Psoas muscle (tissue), 8 donors: Measurements from ENCODE around the gene TSHZ2. TPM values are rescaled to one million over a fixed set of nuclear protein-coding genes. Genes with fewer than 3 reads are reported as not detected.

ENCODE experiments used
- ATAC-seq, 4 donors: fragments of 200-7000 bp; cut with Tn5 transposase; one replicate each; pipeline ENCODE4 v1.9.1; 2020; ENCODE audit warnings: moderate library complexity in 3 of 4, mild to moderate bottlenecking in 2 of 4
- DNase-seq, 2 donors: peaks; one replicate each; pipeline ENCODE4 v3.0.0-alpha.2; 2020
- H3K27ac ChIP-seq: fragments of 200-600 bp; one replicate; pipeline ENCODE4 v1.8.0; 2022
- H3K27me3 ChIP-seq, 3 donors: fragments of 200-600 bp in 1 of 3; one replicate each; pipeline versions ENCODE4 v1.6.1 to v1.8.0; 2013 to 2022; ENCODE audit warnings: low read length in 2 of 3, mild to moderate bottlenecking in 2 of 3, moderate library complexity in 1 of 3; ENCODE audit not compliant: insufficient read depth in 3 of 3
- H3K36me3 ChIP-seq, 2 donors: fragments of 200-600 bp in 1 of 2; one replicate each; pipeline versions ENCODE4 v1.6.1 to v1.8.0; 2013 to 2022; ENCODE audit warnings: low read depth in 1 of 2, mild to moderate bottlenecking in 1 of 2, moderate library complexity in 1 of 2; ENCODE audit not compliant: insufficient read depth in 1 of 2
- H3K4me1 ChIP-seq: fragments of 200-600 bp; one replicate; pipeline ENCODE4 v1.8.0; 2022
- H3K4me3 ChIP-seq: fragments of 200-600 bp; one replicate; pipeline ENCODE4 v1.8.0; 2022; ENCODE audit warnings: mild to moderate bottlenecking
- H3K9me3 ChIP-seq: fragments of 200-600 bp; one replicate; pipeline ENCODE4 v1.8.0; 2022
- WGBS, 3 donors: extraction: QIAGEN DNeasy Blood & Tissue Kit; methylation state at CpG; one replicate each; pipeline versions ENCODE4 v1.1.6 to v1.1.7; 2013; 5-methylcytosine and 5-hydroxymethylcytosine counted together
- intact Hi-C, 2 donors: fragments of 100-400 bp; cut with DNase I; formaldehyde crosslinking; loops; one replicate each; pipeline versions ENCODE4 v1.11.0 to v1.14.2; 2022
- polyA plus RNA-seq, 3 donors: library from polyadenylated mRNA; stranded (reverse); fragments of 200-250 nt; gene quantifications; one replicate each; pipeline ENCODE4 v1.2.3, GENCODE V29; 2013
- total RNA-seq, 4 donors: library from RNA; stranded (reverse); fragmentation: NEBNext Ultra II Directional in 2 of 4; extraction: Animal tissue kit (Norgen Biotek cat#: 25700) in 2 of 4; gene quantifications; one replicate each; pipeline versions ENCODE4 v1.2.1 to v1.2.4, GENCODE V29; 2021 to 2023
- TF ChIP-seq, protein P1 (sequence below): fragments of 200-600 bp; IDR thresholded peaks from one replicate; pipeline ENCODE4 v1.8.0; 2022; ENCODE audit warnings: antibody characterized with exemption
- donor health status: healthy with polysubstance abuse.
- donor health status: DM: no; HTN: no; CAD: no; lungs with moderate emphysema.
- donor health status: Bipolar disorder and iron deficiency.
- donor health status: healthy.
- donor health status: DM: yes; HTN: yes; CAD: no.
- donor health status: DM: no; HTN: no; CAD: no.
- donor health status: DM: no; HTN: no; CAD: no.
- donor health status: DM: yes; HTN: yes; CAD: no.

TSHZ2 gene
- total and polyA plus RNA-seq, 7 donors: 0.39 to 7.5 (median 1.9) TPM

DNA sequence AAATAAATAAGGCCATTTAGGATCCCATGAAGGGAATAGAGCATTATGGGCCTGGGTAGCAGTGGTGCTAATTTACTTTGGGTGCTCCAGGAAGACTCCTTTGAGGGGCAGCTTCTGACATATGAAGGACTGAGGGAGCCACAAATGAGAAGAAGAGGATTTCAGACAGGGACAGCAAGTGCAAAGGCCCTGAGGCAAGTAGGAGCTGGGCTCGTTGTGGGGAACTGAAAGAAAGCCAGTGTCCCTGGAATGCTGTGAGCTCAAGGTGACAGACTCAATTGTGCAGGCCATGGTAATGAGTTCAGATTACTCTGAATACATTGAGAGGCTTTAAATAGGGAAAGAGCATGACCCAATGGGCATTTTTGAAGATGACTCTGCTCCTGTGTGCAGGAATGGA is 307.6 kb downstream of the TSHZ2 start:
- TF ChIP-seq, protein P1, sequence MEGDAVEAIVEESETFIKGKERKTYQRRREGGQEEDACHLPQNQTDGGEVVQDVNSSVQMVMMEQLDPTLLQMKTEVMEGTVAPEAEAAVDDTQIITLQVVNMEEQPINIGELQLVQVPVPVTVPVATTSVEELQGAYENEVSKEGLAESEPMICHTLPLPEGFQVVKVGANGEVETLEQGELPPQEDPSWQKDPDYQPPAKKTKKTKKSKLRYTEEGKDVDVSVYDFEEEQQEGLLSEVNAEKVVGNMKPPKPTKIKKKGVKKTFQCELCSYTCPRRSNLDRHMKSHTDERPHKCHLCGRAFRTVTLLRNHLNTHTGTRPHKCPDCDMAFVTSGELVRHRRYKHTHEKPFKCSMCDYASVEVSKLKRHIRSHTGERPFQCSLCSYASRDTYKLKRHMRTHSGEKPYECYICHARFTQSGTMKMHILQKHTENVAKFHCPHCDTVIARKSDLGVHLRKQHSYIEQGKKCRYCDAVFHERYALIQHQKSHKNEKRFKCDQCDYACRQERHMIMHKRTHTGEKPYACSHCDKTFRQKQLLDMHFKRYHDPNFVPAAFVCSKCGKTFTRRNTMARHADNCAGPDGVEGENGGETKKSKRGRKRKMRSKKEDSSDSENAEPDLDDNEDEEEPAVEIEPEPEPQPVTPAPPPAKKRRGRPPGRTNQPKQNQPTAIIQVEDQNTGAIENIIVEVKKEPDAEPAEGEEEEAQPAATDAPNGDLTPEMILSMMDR: no peak
- no peak for ATAC-seq
- H3K9me3 ChIP-seq: no peaks in the 10 kb centered on the region
- peaks cover 0 to 2% (median 0%) of the 10 kb centered on the region in 3 donors for H3K27me3 ChIP-seq
- no peak overlapping the region for H3K4me3 ChIP-seq
- intact Hi-C loops: no loop called here
- no peak for DNase-seq
- no peak overlapping the region for H3K27ac ChIP-seq
- H3K36me3 ChIP-seq: no peaks in the 10 kb centered on the region
- H3K4me1 ChIP-seq: no peaks in the 10 kb centered on the region
- 86 to 90% (median 87%) methylated on average over 1 of the region's 1 CpG for WGBS, 3 donors

DNA sequence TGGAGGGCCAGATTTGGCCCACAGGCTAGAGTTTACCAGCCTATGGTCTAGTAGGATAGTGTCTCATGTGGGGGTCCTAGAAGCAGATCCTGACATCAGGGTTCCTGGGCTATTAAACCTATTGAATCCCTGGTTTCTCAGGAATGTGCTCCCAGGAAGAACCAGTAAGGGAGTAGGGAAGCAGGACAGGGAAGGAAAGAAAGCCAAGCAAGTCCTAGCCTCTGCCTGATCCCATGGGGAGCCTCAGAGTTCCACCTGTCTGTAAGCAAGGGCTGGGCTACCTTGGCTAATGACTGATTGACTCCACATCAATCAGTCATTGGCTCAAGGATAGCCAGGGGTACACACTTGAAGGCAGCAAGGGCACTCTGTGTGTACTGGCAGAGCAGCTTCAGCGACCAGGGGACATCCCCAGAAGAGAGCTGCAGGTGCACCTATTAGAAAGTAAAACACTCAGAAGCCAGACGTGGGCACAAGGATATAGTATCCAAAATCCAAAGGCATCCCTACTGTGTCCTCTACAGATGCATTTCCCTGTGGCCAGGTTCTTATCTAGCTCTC is 309.5 kb downstream of the TSHZ2 start:
- Histone ChIP-seq H3K27ac (no peak overlapping the region), H3K9me3 (no peaks in the 10 kb centered on the region), H3K27me3 (peaks cover 0 to 2% (median 0%) of the 10 kb centered on the region in 3 donors), H3K36me3 (no peaks in the 10 kb centered on the region), H3K4me1 (no peaks in the 10 kb centered on the region), H3K4me3 (no peak overlapping the region)
- TF ChIP-seq, protein P1: no peak
- ATAC-seq: no peak
- DNase-seq: no peak
- 80 to 93% (median 91%) methylated on average over 2 of the region's 2 CpGs for WGBS, 3 donors
- intact Hi-C loops: no loop called here

DNA sequence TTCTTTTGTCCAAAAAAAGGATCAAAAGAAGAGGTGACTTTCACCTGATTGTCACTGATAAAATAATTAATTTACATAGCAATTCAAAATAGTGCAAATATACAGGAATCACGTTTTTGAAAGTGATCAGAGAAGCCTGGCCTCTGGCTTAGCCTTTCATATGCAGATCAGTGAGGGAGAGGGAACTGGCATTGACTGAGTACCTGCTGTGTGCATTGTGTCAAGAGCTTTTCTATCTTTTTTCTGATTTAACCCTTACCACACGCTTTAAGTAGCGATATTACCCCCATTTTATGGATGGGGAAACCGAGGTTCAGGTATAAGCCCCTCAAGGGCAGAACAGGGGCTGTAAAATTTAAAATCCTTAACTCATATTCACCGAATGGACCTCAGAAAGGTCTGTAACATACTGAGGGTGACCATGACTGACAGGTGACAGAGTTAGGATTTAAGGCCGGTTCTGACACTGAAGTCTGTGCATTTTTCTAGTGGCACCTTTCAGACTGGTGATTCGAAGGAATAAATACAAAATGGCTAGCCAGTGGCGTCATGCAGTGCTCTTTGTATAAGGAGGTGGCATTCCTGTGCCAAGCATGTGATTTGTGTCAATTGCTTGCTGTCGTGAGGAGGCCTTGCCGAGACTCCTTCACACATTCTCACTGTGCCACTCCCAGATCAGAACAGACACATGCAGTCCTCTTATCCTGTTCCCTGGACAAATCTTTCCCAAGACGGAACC is 310.2 kb downstream of the TSHZ2 start:
- H3K4me1 ChIP-seq: no peaks in the 10 kb centered on the region
- no peaks in the 10 kb centered on the region for H3K36me3 ChIP-seq
- intact Hi-C loops: no loop called here
- no peak overlapping the region for H3K27ac ChIP-seq
- no peak overlapping the region for H3K4me3 ChIP-seq
- DNase-seq (no peak), ATAC-seq (no peak)
- H3K27me3 ChIP-seq: peaks cover 0 to 2% (median 0%) of the 10 kb centered on the region in 3 donors
- TF ChIP-seq, protein P1: no peak
- WGBS, 3 donors: 81 to 84% (median 84%) methylated on average over 11 of the region's 11 CpGs
- H3K9me3 ChIP-seq: no peaks in the 10 kb centered on the region

DNA sequence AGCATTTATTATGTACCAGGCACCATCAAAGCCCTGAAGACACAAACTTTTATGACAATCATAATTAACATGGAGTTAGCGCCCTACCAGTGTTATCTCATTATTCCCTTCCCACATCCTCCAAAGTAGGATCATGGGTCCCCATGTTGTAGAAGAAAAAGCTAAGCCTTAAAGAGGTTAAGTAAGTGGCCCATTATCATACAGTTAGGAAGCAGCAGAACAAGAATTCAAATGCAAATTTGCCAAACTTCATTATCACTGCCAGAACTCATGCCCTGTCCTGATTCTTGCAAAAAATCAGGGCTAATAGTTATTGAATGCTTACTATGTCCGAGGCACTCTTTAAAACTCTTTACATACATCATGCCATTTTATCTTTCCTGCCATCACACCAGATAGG is 310.9 kb downstream of the TSHZ2 start:
- 79 to 86% (median 82%) methylated on average over 2 of the region's 2 CpGs for WGBS, 3 donors
- intact Hi-C loops: no loop called here
- no peak overlapping the region for H3K4me3 ChIP-seq
- H3K4me1 ChIP-seq: no peaks in the 10 kb centered on the region
- H3K36me3 ChIP-seq: no peaks in the 10 kb centered on the region
- TF ChIP-seq, protein P1: no peak
- H3K27ac ChIP-seq: no peak overlapping the region
- no peak for DNase-seq
- no peak for ATAC-seq
- H3K27me3 ChIP-seq: peaks cover 0 to 2% (median 0%) of the 10 kb centered on the region in 3 donors
- no peaks in the 10 kb centered on the region for H3K9me3 ChIP-seq
